ENCODE data around the gene HSH2D.

HSH2D gene

GRCh38 chr19:16155128-16155527, 11.6 kb downstream of the HSH2D start:
- H3K27ac Mint-ChIP-seq, result no peak overlapping the region
- no peaks in the 10 kb centered on the region for H3K9me3 Mint-ChIP-seq
- no peak overlapping the region for H3K4me3 Mint-ChIP-seq
- H3K36me3 Mint-ChIP-seq (ENCODE audit: low read depth), result no peaks in the 10 kb centered on the region
- no peaks in the 10 kb centered on the region for H3K27me3 Mint-ChIP-seq (ENCODE audit: low read depth)
- H3K4me1 Mint-ChIP-seq, result no peaks in the 10 kb centered on the region
- no peak for TF ChIP-seq CTCF (IDR thresholded peaks at IDR 0.05; ENCODE audit: unreplicated experiment in 3 of 3)

- H3K27ac Mint-ChIP-seq, result no peak overlapping the region
- no peak overlapping the region for H3K4me3 Mint-ChIP-seq
- no peaks in the 10 kb centered on the region for H3K9me3 Mint-ChIP-seq
- no peak for TF ChIP-seq CTCF (IDR thresholded peaks at IDR 0.05; ENCODE audit: unreplicated experiment in 3 of 3)
- H3K4me1 Mint-ChIP-seq, result no peaks in the 10 kb centered on the region
- peaks cover 8% of the 10 kb centered on the region for H3K27me3 Mint-ChIP-seq (ENCODE audit: low read depth)
- H3K36me3 Mint-ChIP-seq (ENCODE audit: low read depth), result no peaks in the 10 kb centered on the region
Measured at GRCh38 chr19:16156904-16157303, 13.4 kb downstream of the HSH2D start.

- no peaks in the 10 kb centered on the region for H3K4me1 Mint-ChIP-seq
- no peak overlapping the region for H3K27ac Mint-ChIP-seq
- peaks cover 11% of the 10 kb centered on the region for H3K27me3 Mint-ChIP-seq (ENCODE audit: low read depth)
- no peak overlapping the region for H3K4me3 Mint-ChIP-seq
- no peak for TF ChIP-seq CTCF (IDR thresholded peaks at IDR 0.05; ENCODE audit: unreplicated experiment in 3 of 3)
- no peaks in the 10 kb centered on the region for H3K9me3 Mint-ChIP-seq
- no peaks in the 10 kb centered on the region for H3K36me3 Mint-ChIP-seq (ENCODE audit: low read depth)
Measured at GRCh38 chr19:16157601-16158000, 14.1 kb downstream of the HSH2D start.

GRCh38 chr19:16159655-16160054, 16.2 kb downstream of the HSH2D start:
- H3K27ac Mint-ChIP-seq, result no peak overlapping the region
- H3K27me3 Mint-ChIP-seq (ENCODE audit: low read depth), result peaks cover 14% of the 10 kb centered on the region
- no peak for TF ChIP-seq CTCF (IDR thresholded peaks at IDR 0.05; ENCODE audit: unreplicated experiment in 3 of 3)

GRCh38 chr19:16160445-16160942, 17.0 kb downstream of the HSH2D start:
- Mint-ChIP-seq H3K4me3 (no peak overlapping the region), H3K27me3 (ENCODE audit: low read depth) (peaks cover 14% of the 10 kb centered on the region), H3K4me1 (no peaks in the 10 kb centered on the region), H3K9me3 (no peaks in the 10 kb centered on the region), H3K27ac (no peak overlapping the region), H3K36me3 (ENCODE audit: low read depth) (no peaks in the 10 kb centered on the region)
- no peak for TF ChIP-seq CTCF (IDR thresholded peaks at IDR 0.05; ENCODE audit: unreplicated experiment in 3 of 3)

More at GRCh38 chr19:16159655-16160054, 16.2 kb downstream of the HSH2D start:
- Mint-ChIP-seq H3K4me1 (no peaks in the 10 kb centered on the region), H3K9me3 (no peaks in the 10 kb centered on the region), H3K36me3 (ENCODE audit: low read depth) (no peaks in the 10 kb centered on the region), H3K4me3 (no peak overlapping the region)

GRCh38 chr19:16160943-16161560, 17.6 kb downstream of the HSH2D start:
- Mint-ChIP-seq H3K4me1 (no peaks in the 10 kb centered on the region), H3K9me3 (no peaks in the 10 kb centered on the region), H3K27me3 (ENCODE audit: low read depth) (peaks cover 14% of the 10 kb centered on the region), H3K4me3 (no peak overlapping the region), H3K36me3 (ENCODE audit: low read depth) (no peaks in the 10 kb centered on the region), H3K27ac (no peak overlapping the region)
- TF ChIP-seq CTCF (IDR thresholded peaks at IDR 0.05; ENCODE audit: unreplicated experiment in 3 of 3), result no peak

Measured in nephron (organoid).